Transverse colon (tissue), 4 donors: ENCODE measurements around the gene BMP6. TPM values are rescaled to one million over a fixed set of nuclear protein-coding genes. Genes with fewer than 3 reads are reported as not detected.

Source experiments
- DNase-seq: peaks from one replicate; pipeline ENCODE4 v3.0.0-alpha.2; 2019
- H3K27ac ChIP-seq, 4 donors: fragments of 200-600 bp; sonication (generic); 2 replicates each; pipeline ENCODE4 v1.5.1; 2016 to 2018; ENCODE audit warnings: inconsistent platforms in 4 of 4
- H3K27me3 ChIP-seq: fragments of 200-600 bp; sonication (generic); 2 replicates; pipeline ENCODE4 v1.5.1; 2017; ENCODE audit warnings: inconsistent platforms
- H3K36me3 ChIP-seq, 4 donors: fragments of 200-600 bp; sonication (generic); 2 replicates each; pipeline ENCODE4 v1.5.1; 2017 to 2019; ENCODE audit warnings: inconsistent platforms in 4 of 4
- H3K4me1 ChIP-seq, 4 donors: fragments of 200-600 bp; sonication (generic); 2 replicates each; pipeline ENCODE4 v1.5.1; 2017 to 2020; ENCODE audit warnings: inconsistent platforms in 4 of 4
- H3K4me3 ChIP-seq, 4 donors: fragments of 200-600 bp; sonication (generic); 1 replicate in 1 of 4; 2 replicates in 3 of 4; pipeline versions ENCODE4 v1.5.1 to v1.6.1; 2017 to 2019; ENCODE audit warnings: inconsistent platforms in 4 of 4
- H3K9me3 ChIP-seq, 2 donors: fragments of 200-600 bp; sonication (generic); 2 replicates each; pipeline ENCODE4 v1.5.1; 2017 to 2019; ENCODE audit warnings: inconsistent platforms in 2 of 2
- EP300 ChIP-seq: sonication (generic); formaldehyde crosslinking; IDR thresholded peaks from one replicate; pipeline ENCODE4 v1.6.1; 2017; ENCODE audit warnings: antibody characterized with exemption, low read depth
- POLR2A ChIP-seq: fragments of 450-650 bp; IDR thresholded peaks from one replicate; pipeline ENCODE4 v1.6.1; 2016; ENCODE audit warnings: antibody characterized with exemption, mild to moderate bottlenecking, moderate library complexity
- POLR2AphosphoS5 ChIP-seq, 3 donors: sonication (generic); formaldehyde crosslinking; IDR thresholded peaks; one replicate each; pipeline ENCODE4 v1.6.1; 2016; ENCODE audit warnings: antibody characterized with exemption in 3 of 3
- WGBS, 2 donors: methylation state at CpG; one replicate each; pipeline ENCODE4 v1.1.5; 2018; ENCODE audit warnings: low coverage in 1 of 2; 5-methylcytosine and 5-hydroxymethylcytosine counted together
- in situ Hi-C, 4 donors: fragments of 200-750 bp; cut with MboI; loops; one replicate each; pipeline versions ENCODE4 v1.15.0 to v1.15.1; 2017; ENCODE audit warnings: low sequenced_read_pairs in 3 of 4, low pct_ligation_motif_present in 1 of 4, low pct_unique_long_range_greater_than_20kb in 1 of 4
- intact Hi-C: fragments of 100-400 bp; cut with DNase I; formaldehyde crosslinking; loops from one replicate; pipeline ENCODE4 v1.15.1; 2023; ENCODE audit warnings: low total_unique reads
- total RNA-seq, 4 donors: library from RNA; depleted of rRNA; stranded (reverse); fragments of >200 nt; gene quantifications; one replicate each; pipeline ENCODE4 v1.1.0, GENCODE V29; 2016
- TF ChIP-seq, protein P1 (sequence below), 5 experiments: fragments of 200-600 bp in 3 of 5; fragments of 450-650 bp in 2 of 5; sonication (generic) in 3 of 5; IDR thresholded peaks; 1 replicate in 2 of 5; 2 replicates in 3 of 5; pipeline ENCODE4 v1.5.1; 2016 to 2017; ENCODE audit warnings: antibody characterized with exemption in 5 of 5, inconsistent platforms in 3 of 5, mild to moderate bottlenecking in 2 of 5, moderate library complexity in 1 of 5

The BMP6 gene
- total RNA-seq, 4 donors from 2014 or later, result 1.1 to 12.7 (median 6.7) TPM

DNA sequence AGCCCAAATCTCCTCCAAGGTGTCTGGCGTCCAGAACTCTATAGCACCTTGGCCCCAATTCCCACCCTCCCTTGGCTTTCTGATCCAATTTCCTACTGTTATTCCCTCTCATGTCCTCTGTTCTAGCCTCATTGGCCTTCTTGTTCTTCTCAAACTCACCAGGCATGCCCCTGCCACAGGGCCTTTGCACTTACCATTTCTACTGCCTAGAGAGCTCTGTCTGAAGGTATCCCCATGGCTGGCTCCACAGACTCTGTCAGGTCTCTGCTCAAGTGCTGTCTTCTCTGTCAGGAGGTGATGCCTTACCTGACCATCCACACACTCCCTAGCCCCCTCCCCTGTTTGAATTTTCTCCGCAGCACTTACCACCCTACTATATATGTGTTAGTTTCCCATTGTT, 5.6 kb upstream of the BMP6 start:
- Histone ChIP-seq H3K9me3 (peaks cover 0 to 4% of the 10 kb centered on the region in 2 donors), H3K36me3 (no peaks in the 10 kb centered on the region), H3K4me3 (no peak overlapping the region), H3K4me1 (no peaks in the 10 kb centered on the region), H3K27me3 (peaks cover 38% of the 10 kb centered on the region), H3K27ac (no peak overlapping the region)
- intact Hi-C loops (no loop called here), in situ Hi-C loops (loop anchor here (5.0 to 25.0 kb wide), 4 partner anchors 267 to 492 kb away; no protein-coding TSS in a partner anchor)
- WGBS, 2 donors, result 90 to 92% methylated on average over 2 of the region's 2 CpGs
- no peak for DNase-seq
- TF ChIP-seq POLR2A, result no peak
- TF ChIP-seq EP300, result no peak
- TF ChIP-seq, protein P1, sequence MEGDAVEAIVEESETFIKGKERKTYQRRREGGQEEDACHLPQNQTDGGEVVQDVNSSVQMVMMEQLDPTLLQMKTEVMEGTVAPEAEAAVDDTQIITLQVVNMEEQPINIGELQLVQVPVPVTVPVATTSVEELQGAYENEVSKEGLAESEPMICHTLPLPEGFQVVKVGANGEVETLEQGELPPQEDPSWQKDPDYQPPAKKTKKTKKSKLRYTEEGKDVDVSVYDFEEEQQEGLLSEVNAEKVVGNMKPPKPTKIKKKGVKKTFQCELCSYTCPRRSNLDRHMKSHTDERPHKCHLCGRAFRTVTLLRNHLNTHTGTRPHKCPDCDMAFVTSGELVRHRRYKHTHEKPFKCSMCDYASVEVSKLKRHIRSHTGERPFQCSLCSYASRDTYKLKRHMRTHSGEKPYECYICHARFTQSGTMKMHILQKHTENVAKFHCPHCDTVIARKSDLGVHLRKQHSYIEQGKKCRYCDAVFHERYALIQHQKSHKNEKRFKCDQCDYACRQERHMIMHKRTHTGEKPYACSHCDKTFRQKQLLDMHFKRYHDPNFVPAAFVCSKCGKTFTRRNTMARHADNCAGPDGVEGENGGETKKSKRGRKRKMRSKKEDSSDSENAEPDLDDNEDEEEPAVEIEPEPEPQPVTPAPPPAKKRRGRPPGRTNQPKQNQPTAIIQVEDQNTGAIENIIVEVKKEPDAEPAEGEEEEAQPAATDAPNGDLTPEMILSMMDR (IDR thresholded peaks at IDR 0.05), result no peak
- TF ChIP-seq POLR2AphosphoS5 (IDR thresholded peaks at IDR 0.05), result no peak

DNA sequence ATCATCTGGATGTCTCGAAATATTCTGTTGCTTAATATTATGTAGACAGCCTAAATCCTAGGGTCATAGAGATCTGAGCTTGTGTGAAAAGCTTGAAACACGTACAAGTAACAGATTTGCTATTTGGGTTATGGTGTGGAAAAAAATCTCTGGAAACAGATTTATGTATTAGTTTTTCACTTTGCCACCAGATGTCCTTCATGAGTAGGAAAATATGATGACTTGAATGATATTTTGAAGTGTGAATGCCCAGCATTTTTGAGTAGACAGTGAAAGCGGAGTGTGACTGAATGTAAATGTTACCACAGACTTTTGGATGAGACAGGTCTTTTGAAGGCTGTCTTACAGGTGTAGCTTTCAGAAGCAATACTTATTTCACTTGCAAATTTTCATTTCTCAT, 4.2 kb upstream of the BMP6 start:
- intact Hi-C loops (no loop called here), in situ Hi-C loops (loop anchor here (5.0 to 25.0 kb wide), 4 partner anchors 266 to 491 kb away; no protein-coding TSS in a partner anchor)
- Histone ChIP-seq H3K27ac (no peak overlapping the region), H3K36me3 (no peaks in the 10 kb centered on the region), H3K9me3 (peaks cover 0 to 4% of the 10 kb centered on the region in 2 donors), H3K4me1 (peaks cover 4 to 13% (median 11%) of the 10 kb centered on the region in 4 donors), H3K4me3 (no peak overlapping the region), H3K27me3 (peaks cover 51% of the 10 kb centered on the region)
- DNase-seq, result no peak
- TF ChIP-seq, protein P1 (IDR thresholded peaks at IDR 0.05), result peak in 1 of 5 experiments; percentile 27
- TF ChIP-seq EP300, result no peak
- 34 to 40% methylated on average over 3 of the region's 3 CpGs for WGBS, 2 donors

- intact Hi-C loops, result no loop called here
- peaks cover 64% of the 10 kb centered on the region for H3K27me3 ChIP-seq
- no peaks in the 10 kb centered on the region for H3K36me3 ChIP-seq
- H3K27ac ChIP-seq, result no peak overlapping the region
- peak; percentile 83 for DNase-seq
- H3K4me3 ChIP-seq, result no peak overlapping the region
- H3K9me3 ChIP-seq, result no peaks in the 10 kb centered on the region
- in situ Hi-C loops, result loop anchor here (5.0 to 25.0 kb wide), 4 partner anchors 264 to 489 kb away; no protein-coding TSS in a partner anchor
- peaks cover 4 to 23% (median 23%) of the 10 kb centered on the region in 4 donors for H3K4me1 ChIP-seq
- WGBS, 2 donors, result 1% methylated on average over 10 of the region's 10 CpGs; no CpG with 5 or more reads in 1 of the 2 donors
- TF ChIP-seq, protein P1 (IDR thresholded peaks at IDR 0.05), result peak; percentile 47 to 54 (median 50)
- no peak for TF ChIP-seq POLR2AphosphoS5 (IDR thresholded peaks at IDR 0.05)
Measured at GRCh38 chr6:7723041-7723447, 2.9 kb upstream of the BMP6 start.

- Histone ChIP-seq H3K27me3 (peaks cover 66% of the 10 kb centered on the region), H3K4me3 (no peak overlapping the region), H3K36me3 (no peaks in the 10 kb centered on the region), H3K27ac (no peak overlapping the region), H3K9me3 (no peaks in the 10 kb centered on the region), H3K4me1 (peaks cover 4 to 28% (median 28%) of the 10 kb centered on the region in 4 donors)
- TF ChIP-seq EP300, result no peak
- no peak for TF ChIP-seq POLR2AphosphoS5 (IDR thresholded peaks at IDR 0.05)
- TF ChIP-seq, protein P1 (IDR thresholded peaks at IDR 0.05), result no peak
- no peak for TF ChIP-seq POLR2A
- intact Hi-C loops (no loop called here), in situ Hi-C loops (loop anchor here (5.0 to 25.0 kb wide), 4 partner anchors 264 to 489 kb away; no protein-coding TSS in a partner anchor)
- no peak for DNase-seq
- 79 to 90% methylated on average over 2 to 6 of the region's 6 CpGs for WGBS, 2 donors
Measured at GRCh38 chr6:7723554-7723953, 2.3 kb upstream of the BMP6 start.
